Measurements from ENCODE around the gene DBP.
"Not testable (repeated sequence)": the region's sequence is repeated elsewhere in the genome, so short reads cannot be mapped to it uniquely, and the experiment has no call there.

Gene DBP

DNA sequence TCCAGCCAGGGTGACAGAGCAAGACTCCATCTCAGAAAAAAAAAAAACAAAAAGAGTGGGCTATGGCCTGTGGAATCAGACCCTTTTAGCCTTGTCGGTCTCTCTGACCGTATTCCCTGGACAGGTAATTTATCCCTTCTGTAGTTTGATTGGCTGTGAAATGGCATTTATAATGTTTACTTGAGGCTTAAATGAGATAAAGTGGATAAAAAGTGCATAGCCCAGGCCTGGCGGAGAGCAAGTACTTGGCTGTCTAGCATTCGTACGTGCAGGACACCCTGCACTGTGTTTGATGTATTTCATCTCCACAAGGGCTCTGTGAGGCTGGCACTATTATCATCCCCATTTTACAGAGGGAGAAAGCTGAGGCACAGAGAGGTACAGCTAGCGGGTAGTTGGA is 28.6 kb upstream of the DBP start:
- DNase-seq = no peak

DNA sequence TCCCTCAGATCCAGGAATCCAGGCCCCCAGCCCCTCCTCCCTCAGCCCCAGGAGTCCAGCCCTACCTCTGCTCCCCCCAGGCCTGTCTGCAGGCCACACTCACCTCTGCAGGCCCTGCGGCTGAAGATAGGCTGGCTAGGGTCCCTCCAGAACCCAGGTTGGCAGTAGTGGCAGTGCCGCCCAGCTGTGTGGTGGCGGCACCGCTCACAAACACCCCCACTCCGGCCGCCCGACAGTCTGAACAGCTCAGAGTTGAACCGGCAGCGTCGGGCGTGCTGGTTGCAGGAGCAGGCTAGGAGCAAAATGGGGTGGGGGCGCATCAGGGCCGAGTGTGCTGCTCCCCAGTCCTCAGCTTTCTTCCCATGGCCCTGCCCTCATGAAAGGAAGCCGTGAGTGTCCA is 27.3 kb upstream of the DBP start:
- DNase-seq = no peak

DNA sequence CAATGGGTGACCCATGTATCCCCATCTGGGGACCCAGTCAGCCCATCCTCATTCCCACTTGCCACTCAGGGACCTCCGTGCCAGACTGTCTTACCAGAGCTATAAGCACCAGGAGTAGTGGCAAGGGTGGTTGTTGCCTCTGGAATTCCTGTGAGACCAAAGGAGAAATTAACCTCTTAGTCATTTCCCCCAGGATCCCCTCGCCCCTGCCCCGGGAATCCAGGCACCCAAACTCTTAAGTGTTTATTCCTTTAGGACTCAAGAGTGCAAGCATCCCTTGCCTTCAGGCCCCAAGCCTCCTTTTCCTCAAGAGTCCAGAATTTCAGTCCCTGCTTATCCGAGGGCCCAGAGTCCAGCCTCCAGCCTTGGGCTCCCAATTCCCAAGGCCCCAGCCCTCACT is 26.5 kb upstream of the DBP start:
- DNase-seq = no peak

DNA sequence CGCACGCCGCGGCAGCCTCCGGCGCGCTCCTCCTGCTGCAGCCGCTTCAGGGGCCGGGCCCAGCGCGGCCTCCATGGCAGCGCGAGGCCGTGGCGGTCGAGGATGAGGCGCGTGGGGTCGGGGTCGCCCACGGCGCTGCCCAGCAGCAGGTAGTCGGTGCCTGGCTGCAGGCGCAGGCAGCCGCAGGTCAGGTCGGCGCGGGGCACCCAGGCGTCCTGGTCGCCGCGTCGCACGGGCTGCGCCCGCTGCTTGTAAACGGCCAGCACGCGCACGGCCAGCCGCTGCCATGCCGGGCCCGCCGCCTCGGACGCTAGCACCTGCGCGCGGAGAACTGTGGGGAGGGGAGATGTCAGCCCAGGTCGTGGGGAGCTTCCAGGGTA is 24.5 kb upstream of the DBP start:
- no peak for DNase-seq

DNA sequence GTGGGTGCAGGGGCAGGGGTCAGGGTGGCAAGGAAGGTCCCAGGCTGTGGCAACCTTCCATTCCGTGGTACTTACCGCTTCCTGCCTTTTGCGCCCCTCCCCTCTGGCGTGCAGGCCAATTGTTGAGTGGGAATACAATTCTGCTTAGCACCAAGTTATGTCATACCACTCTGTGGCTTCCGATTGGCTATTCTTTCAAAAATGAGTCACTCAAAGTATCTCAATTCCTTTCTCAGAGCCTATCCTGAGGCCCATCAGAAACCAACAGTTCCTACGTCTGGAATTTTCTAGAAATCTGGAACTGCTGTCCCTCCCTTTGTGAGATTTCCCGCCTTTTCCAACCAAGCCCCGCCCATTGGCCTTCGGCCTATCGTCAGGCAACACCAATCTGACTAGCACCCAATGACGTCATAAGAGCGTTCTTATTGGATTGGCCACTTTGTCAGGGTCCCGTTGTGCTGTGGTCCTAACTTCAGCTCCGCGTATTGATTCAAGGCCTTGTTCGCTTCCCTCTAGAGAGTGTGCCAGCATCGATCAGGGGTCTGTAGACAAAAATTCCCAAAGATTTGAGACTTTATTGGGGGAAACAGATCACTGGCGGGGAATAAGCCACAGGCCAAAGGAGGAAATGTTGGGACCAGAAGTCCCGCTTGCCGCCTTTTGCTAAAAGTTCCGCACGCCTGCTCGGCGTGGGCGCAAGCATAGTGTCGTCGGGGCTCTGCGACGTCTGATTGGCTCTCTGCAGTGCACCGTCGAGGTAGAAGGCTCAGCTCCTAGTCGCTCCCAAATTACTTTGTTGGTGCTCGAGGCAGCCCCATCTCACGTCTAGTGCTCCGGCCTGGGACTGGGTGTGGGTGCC is 23.9 kb upstream of the DBP start:
- DNase-seq = no peak

DNA sequence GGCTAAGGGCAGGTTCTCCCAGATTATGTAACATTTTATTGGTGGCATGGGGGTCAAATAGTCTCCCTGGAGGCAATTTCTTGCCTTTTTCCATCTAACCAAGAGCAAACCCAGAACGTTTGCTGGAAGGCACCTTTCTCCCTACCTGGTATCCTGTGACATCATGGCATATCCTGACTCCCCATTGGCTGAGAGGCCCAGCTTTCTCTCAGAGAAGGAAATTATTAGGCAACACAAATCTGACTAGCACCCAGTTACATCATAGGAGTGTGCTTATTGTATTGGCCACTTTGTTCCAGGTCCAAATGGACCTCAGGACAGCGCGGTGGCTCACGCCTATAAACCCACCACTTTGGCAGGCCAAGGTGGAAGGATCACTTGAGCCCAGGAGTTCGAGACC is 22.6 kb upstream of the DBP start:
- DNase-seq = no peak

DNA sequence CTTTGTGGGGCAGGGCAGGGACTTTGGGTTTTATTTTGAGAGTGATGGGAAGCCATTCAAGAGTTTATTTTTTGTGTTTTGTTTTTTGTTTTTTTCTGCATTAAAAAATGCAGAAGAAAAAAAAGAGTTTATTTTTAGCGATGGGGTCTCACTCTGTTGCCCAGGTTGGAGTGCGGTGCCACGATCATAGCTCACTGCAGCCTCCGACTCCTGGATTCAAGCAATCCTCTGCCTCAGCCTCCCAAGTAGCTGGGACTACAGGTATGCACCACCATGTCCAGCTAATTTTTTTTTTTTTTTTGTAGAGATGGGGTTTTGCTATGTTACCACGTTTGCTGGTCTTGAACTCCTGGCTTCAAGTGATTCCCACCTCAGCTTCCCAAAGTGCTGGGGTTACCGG is 21.3 kb upstream of the DBP start:
- no peak for DNase-seq

DNA sequence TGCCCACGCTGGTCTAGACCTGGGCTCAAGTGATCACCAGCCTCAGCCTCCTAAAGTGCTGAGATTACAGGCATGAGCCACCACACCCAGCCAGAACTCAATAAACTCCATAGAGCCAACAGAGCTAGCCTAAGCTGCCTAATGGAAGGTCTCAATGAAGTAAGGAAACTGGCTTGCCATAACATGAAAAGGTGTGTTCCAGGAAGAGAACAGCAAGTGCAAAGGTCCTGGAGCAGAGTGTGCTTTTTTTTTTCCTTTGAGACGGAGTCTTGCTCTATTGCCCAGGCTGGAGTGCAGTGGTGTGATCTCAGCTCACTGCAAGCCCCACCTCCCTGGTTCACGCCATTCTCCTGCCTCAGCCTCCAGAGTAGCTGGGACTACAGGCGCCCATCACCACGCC is 20.6 kb upstream of the DBP start:
- DNase-seq = not testable (repeated sequence)

DNA sequence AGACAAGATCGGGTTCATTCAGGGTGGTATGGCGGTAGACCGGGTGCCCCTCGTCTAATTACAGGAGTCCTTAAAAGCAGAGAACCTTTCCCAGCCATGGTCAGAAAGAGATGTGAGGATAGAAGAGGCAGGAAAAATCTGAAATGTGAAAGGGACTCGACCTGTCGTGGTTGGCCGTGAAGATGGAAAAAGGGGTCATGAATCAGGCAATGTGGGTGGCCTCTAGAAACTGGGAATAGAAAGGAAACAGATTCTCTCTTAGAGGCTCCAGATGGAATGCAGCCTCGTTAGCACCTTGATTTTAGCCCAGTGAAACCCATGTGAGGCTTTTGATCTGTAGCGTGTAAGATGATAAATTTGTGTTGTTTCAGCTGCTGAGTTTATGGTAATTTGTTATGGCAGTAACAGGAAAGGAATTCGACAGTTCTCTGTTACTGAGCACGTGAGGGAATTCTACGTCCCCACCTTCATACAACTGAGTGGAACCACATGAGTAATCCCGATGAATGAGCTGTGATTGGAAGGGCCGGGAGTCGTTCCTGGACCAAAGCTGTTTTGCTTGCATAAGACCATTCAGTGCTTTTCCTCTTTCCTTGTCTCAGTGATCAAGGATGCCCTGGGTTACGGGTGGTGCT is 19.8 kb upstream of the DBP start:
- no peak for DNase-seq

DNA sequence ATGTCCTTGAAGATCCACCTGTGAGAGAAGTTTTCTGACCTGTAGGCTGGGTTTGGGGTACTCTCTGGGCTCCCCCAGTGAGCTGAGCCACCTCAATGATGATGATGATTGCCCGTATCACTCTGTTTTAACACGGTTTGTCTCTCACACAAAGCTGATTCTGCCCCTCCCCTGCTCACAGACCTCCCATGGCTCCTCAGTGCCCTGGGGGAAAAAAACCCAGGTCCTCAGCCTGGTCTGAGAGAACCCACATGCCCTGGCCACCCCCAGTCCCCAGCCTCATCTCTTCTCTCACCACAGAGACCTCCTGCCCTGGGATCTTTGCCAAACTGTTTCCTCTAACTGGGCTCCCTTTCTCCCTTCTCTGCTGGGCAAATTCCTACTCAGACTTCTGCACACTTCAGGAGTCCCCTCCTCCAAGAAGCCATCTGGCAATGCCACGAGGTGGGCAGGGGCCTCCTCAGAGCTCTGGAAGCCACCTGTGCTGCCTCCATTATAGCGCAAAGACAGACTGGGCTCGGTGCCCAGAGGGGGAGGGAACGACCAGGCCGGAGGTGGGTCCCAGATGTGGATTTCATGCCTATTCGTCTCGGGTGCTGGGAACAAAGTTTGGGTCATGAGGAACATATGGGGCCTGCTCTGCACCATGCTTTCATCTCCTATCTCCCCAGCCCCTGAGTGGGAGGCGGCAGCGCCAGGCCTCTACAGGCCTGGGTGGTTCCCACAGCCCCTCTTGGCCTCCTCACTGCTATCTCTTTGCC is 17.3 kb upstream of the DBP start:
- DNase-seq = no peak

DNA sequence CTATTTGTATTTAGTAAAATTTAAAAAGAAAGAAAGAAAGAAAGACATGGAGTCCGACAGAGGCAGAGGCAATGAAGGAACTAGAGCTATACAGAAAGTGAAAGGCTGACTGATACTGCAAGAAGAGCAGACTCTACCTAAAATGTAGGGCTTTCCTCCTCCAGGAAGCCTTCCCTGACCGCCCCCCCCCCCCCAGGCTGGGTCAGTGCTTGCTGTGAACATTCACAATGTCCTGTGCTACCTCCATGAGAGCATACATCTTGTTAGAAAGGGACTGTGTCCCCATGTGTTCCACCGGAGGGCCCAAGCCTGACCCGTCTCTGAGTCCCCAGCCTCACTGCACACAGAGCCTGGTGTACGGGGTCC is 14.5 kb upstream of the DBP start:
- no peak for DNase-seq

DNA sequence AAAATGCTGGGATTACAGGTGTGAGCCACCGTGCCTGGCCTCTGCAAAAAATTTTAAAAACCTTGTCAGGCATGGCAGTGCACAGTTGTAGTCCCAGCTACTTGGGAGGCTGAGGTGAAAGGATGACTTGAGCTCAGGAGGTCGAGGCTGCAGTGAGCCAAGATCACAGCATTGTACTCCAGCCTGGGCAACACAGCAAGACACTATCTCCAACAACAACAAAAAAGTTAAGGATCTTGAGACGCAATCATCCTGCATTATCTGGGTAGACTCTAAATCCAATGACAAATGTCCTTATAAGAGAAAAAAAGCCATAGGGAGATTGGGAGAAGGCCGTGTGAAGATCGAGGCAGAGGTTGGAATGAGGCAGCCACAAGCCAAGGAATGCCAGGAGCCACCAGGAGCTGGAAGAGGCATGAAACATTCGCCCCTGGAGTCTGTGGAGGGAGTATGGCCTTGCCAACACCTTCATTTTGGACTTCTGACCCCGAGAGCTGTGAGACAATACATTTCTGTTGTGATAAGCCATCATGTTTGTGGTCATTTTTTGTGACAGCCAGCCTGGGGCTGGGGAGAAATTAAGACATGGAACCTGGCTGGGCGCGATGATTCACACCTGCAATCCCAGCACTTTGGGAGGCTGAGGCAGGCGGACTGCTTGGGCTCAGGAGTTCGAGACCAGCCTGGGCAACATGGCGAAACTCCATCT is 13.9 kb upstream of the DBP start:
- no peak for DNase-seq

DNA sequence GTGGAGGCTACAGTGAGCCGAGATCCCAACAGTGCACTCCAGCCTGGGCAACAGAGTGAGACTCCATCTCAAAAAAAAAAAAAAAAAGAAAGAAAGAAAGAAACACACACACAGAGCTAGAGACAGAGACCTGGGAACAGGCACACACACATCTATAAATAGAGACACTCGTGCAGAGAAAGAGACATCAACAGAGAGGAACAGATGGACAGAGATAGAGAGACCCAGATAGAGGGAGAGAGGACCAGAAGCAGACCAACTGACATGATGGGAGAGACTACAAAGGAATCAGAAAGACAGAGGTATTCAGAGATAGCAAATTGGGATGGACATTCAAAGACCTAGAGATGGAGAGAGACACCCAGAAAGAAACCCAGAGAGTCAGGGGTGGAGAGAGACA is 11.0 kb upstream of the DBP start:
- no peak for DNase-seq

DNA sequence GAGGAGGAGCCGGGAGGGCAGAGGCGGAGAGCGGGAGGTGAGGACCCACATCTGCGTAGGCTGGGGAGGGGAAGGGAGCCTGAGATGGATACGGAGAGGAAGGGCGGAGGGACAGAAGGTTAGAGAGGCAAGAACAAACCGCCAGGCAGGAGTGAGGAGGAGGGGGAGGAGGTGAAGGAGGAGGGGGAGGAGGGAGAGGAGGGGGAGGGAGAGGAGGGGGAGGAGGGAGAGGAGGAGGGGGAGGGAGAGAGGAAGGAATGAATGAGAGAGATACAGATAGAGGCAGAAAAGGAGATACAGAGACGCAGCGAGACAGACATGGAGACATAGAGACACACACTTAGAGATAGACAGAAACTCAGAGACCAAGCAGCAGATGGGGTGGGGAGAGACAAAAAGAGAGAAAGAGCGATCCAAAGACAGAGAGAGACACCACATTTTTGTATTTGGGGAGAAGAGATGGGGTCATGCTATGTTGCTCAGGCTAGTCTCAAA is 9.6 kb upstream of the DBP start:
- no peak for DNase-seq

DNA sequence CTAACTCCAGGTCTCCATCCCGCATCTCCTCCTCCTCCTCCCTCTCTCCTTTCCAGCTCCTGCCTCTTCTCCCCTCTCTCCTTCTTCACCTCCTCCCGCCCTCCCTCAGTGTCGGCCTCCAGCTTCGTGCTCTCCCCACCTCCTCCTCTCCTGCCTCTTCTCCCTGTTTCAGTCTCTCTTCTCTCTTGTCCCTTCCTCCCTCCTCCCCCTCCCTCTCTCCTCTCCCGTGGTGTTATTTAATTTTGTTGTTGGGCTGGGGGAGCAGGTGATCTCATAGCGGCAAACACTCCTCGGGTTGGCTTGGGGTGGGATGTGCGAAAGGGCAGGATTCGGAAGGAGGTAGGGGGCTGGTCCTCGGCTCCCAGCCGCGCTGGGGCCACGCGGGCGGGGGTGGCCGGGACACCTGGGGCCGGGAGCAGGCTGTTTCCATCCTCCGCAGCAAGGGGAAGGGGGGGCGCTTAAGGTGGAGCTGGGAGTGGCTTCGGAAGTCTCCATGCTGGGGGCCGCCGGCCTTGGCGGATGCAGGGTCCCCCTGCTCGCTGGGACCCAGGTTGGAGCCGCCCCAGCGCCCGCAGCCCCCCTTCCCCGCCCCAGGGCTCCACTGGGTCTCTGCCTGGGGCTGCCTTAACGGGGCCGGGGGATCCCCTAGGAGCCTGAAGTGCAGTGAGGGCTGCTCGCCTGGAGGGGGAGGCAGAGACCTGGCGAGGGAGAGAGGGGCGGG is 9.0 kb upstream of the DBP start, which contains the start of gene CA11:
TSS of gene CA11 (minus strand) at position 187 of the 721 bp plus-strand sequence. CDS start 555 bp downstream, outside the sequence.
- no peak for DNase-seq

DNA sequence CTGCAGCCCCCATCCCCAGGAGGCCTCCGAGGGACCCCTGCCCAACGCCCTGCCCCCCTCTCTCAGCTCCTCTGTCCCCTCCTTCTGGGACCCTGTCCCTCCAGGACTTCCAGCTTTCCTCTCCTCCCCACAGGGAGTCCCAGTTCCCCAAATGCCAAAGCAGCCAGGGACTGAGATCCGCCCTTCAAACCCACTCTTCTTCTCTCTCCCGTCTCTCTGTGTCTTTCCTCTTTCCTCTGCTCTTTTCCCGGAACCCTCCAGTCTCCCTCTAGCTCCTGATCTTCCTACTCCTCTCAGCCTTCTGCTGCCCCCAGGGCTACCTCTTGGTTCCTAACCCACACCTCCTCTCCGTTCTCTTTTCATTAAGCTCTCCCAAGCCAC is 8.4 kb upstream of the DBP start:
- DNase-seq = no peak

DNA sequence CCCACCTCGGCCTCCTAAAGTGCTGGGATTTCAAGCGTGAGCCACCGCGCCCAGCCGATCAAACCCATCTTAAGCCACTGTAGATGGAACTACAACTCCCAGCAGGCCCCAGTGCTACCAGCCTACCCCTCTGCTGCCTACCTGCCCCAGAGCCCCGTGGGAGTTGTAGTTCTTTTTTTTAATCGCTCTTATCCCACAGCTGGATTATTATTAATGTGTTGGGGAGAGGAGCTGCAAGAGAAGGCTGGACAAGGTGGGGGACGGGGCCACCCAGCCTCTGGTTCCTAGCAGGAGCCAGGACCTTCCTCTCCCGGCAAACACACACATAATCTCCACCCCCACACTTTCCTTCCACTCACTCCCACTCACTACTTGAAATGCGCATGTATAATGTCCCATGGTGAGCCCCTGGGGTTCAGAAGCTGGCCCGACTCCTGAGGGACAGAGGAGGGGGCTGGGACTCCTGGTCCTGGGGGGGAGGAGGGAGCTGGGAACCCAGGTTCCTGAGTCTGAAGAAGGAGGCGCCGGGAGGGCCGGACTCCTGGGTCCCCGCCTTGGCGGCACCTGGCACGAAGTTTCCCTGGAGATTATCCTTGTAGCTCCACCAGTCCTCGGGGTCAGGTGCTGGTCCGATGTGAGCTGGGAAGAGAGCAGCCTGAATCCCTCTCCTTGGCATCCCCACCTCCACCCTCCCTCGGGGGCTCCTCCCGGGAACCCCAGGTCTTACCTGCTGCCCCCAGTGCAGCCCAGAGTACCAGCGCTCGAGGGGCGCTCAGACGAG is 7.8 kb upstream of the DBP start:
- no peak for DNase-seq

DNA sequence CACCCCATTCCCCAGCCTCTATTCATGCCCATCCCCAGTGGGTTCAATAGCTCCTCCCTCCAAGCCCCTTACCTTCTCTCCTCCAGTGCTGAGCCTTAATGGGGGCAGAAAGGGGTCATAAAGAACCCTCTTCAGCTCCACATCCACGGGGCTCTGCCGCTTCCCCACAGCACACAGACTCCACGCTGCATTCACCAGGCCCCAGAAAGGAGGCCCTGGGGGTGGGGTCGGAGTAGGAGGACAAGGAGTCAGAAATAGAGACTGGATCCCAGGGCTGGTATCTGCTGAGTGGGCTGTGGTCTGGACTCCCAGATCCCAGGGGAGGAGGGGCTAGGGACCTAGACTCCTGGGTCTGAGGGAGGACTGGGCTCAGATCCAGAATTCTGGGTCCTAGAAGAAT is 7.2 kb upstream of the DBP start:
- no peak for DNase-seq

DNA sequence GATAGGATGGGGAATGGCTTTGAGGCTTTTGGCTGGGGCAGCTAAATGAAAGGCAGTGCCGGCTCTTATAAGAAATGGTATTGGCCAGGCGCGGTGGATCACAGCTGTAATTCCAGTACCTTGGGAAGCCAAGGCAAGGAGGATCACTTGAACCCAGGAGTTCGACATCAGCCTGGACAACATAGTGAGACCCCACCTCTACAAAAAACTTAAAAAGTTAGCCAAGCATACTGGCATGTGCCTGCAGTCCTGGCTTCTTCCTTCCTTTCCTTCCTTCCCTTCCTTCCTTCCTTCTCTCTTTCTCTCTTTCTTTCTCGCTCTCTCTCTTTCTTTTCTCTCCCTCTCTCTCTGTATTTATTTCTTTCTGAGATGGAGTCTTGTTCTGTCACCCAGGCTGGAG is 5.7 kb upstream of the DBP start:
- no peak for DNase-seq

DNA sequence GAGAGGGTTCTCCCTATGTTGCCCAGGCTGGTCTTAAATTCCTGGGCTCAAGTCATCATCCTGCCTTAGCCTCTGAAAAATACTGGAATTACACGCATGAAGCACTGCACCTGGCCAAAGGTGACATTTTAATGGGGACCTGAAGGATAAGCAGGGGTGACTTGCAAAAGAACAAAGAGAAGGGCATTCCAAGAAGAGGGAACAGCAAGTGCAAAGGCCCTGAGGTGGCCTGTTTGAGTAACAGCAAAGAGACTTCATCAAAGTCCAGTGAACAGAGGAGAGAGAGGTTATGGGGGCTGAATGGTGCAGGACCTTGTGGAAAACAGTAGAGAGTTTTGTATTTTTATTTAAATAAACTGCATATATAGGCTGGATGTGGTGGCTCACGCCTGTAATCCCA is 4.7 kb upstream of the DBP start:
- DNase-seq = no peak

DNA sequence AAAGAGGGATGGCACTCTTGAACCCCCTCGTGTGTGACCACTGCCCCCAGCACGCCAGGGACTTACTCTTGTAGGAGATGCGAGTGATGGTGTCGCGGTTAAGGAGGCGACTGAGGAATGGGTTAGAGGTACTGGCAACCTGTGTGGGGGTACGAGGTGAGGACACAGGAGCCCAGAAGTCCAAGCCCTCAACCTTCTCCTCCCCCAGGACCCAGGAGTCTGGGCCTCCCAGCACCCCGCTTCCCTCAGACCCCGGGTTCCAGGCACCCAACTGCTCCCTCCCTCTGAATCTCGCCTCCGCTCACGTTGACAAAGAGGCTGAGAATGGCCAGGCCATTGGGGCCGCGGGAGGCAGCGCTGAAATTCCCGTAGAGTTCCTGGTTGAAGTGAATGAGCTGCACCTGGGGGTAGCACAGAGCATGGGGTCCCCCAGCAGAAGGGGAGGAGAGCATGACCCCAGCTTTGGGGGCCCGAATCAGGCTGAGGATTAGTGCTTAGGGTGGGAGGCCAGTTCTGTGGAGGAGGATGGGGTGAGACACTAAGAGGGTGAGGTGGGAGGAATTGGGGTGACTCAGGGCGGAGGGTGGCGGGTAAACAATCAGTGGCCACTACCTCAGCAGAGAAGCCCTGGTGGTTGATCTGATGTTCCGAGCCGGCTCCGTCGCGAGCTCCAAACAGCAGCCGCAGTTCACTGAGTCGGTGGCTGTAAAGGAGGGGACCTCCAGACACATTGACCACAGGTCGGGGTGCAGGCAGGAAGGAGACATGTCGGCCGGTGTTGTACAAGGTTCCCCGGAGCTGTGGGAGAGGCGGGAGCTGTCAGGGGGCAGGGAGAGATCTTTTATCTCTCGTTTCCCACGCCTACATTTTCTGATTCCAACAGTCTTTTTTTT is 2.5 kb upstream of the DBP start:
- no peak for DNase-seq
